Neural cell (in vitro differentiated cells): ENCODE measurements around the gene ZNF429. TPM values are rescaled to one million over a fixed set of nuclear protein-coding genes. Genes with fewer than 3 reads are reported as not detected.

ENCODE experiments used
- H2AFZ ChIP-seq: fragments of 200-600, 300-800 bp; sonication (generic), shearing (Covaris generic); 2 replicates; pipeline ENCODE4 v1.6.0; 2014; ENCODE audit warnings: low read depth, mild to moderate bottlenecking, antibody characterized with exemption, low read length, moderate library complexity
- H3F3A ChIP-seq: fragments of 200-600 bp; shearing (Covaris generic); 2 replicates; pipeline ENCODE4 v1.6.1; 2016; ENCODE audit warnings: mild to moderate bottlenecking, moderate library complexity, mixed read lengths, antibody characterized with exemption, low read length; ENCODE audit not compliant: insufficient read depth, poor library complexity, severe bottlenecking
- H3K27ac ChIP-seq: fragments of 200-600, 300-800 bp; sonication (generic), shearing (Covaris generic); 2 replicates; pipeline ENCODE4 v1.5.1; 2014; ENCODE audit warnings: mild to moderate bottlenecking, low read length, moderate library complexity
- H3K27me3 ChIP-seq: fragments of 300-800, 200-600 bp; sonication (generic), shearing (Covaris generic); 2 replicates; pipeline ENCODE4 v1.6.0; 2014; ENCODE audit warnings: mild to moderate bottlenecking, low read depth, low read length, moderate library complexity; ENCODE audit not compliant: insufficient read depth
- H3K36me3 ChIP-seq: fragments of 300-800, 200-600 bp; sonication (generic), shearing (Covaris generic); 2 replicates; pipeline ENCODE4 v1.5.1; 2014; ENCODE audit warnings: mild to moderate bottlenecking, antibody characterized with exemption, low read length, moderate library complexity; ENCODE audit not compliant: insufficient read depth
- H3K4me2 ChIP-seq: fragments of 300-800, 200-600 bp; sonication (generic), shearing (Covaris generic); 2 replicates; pipeline ENCODE4 v1.6.0; 2014; ENCODE audit warnings: mild to moderate bottlenecking, low read length
- H3K4me3 ChIP-seq: fragments of 300-800, 200-600 bp; sonication (generic), shearing (Covaris generic); 2 replicates; pipeline ENCODE4 v1.5.1; 2014; ENCODE audit warnings: mild to moderate bottlenecking, low read length, moderate library complexity
- H3K79me2 ChIP-seq: fragments of 200-600 bp; shearing (Covaris generic); replicated peaks from 2 replicates; pipeline ENCODE4 v1.6.0; 2014; ENCODE audit warnings: mild to moderate bottlenecking, low read length, moderate library complexity; ENCODE audit not compliant: insufficient read depth
- H3K9ac ChIP-seq: fragments of 300-800, 200-600 bp; sonication (generic), shearing (Covaris generic); 2 replicates; pipeline ENCODE4 v1.6.1; 2016; ENCODE audit warnings: mild to moderate bottlenecking, low read length, mixed read lengths
- H3K9me2 ChIP-seq: fragments of 200-600 bp; shearing (Covaris generic); 2 replicates; pipeline ENCODE4 v1.6.1; 2016; ENCODE audit warnings: mild to moderate bottlenecking, low read length, mixed read lengths; ENCODE audit not compliant: insufficient read depth
- H3K9me3 ChIP-seq: fragments of 200-600, 300-800 bp; sonication (generic), shearing (Covaris generic); 2 replicates; pipeline ENCODE4 v1.6.1; 2016; ENCODE audit warnings: mild to moderate bottlenecking, mixed run types, low read length, moderate library complexity, mixed read lengths
- H4K20me1 ChIP-seq: fragments of 200-600 bp; shearing (Covaris generic); 2 replicates; pipeline ENCODE4 v1.6.1; 2016; ENCODE audit warnings: mild to moderate bottlenecking, mixed run types; ENCODE audit not compliant: insufficient read depth
- CTCF ChIP-seq: fragments of 450-650 bp; IDR thresholded peaks from 2 replicates; pipeline ENCODE4 v1.5.1; 2014; ENCODE audit warnings: antibody characterized with exemption, mild to moderate bottlenecking, moderate library complexity; ENCODE audit not compliant: poor library complexity, severe bottlenecking
- EP300 ChIP-seq: fragments of 450-650 bp; conservative IDR thresholded peaks from 2 replicates; pipeline ENCODE4 v1.6.1; 2014; ENCODE audit warnings: antibody characterized with exemption, mild to moderate bottlenecking, moderate library complexity; ENCODE audit not compliant: poor library complexity, severe bottlenecking
- EZH2 ChIP-seq: fragments of 200-600, 300-800 bp; shearing (Covaris generic), sonication (generic); IDR thresholded peaks from 2 replicates; pipeline ENCODE4 v1.6.1; 2014; ENCODE audit warnings: antibody characterized with exemption, low read length, borderline replicate concordance, mild to moderate bottlenecking; ENCODE audit not compliant: insufficient read depth, poor library complexity, severe bottlenecking
- MXI1 ChIP-seq: fragments of 450-650 bp; conservative IDR thresholded peaks from 2 replicates; pipeline ENCODE4 v1.6.1; 2014; ENCODE audit warnings: antibody characterized with exemption, mild to moderate bottlenecking; ENCODE audit not compliant: poor library complexity, severe bottlenecking
- POLR2AphosphoS5 ChIP-seq: IDR thresholded peaks from 2 replicates; pipeline ENCODE4 v1.6.1; 2012
- RAD21 ChIP-seq: fragments of 450-650 bp; conservative IDR thresholded peaks from 2 replicates; pipeline ENCODE4 v1.6.1; 2014; ENCODE audit warnings: antibody characterized with exemption, mild to moderate bottlenecking, moderate library complexity
- REST ChIP-seq: IDR thresholded peaks from 2 replicates; pipeline ENCODE4 v1.6.1; 2012; ENCODE audit warnings: borderline replicate concordance
- SMC3 ChIP-seq: fragments of 450-650 bp; conservative IDR thresholded peaks from 2 replicates; pipeline ENCODE4 v1.6.1; 2014; ENCODE audit warnings: antibody characterized with exemption, mild to moderate bottlenecking, moderate library complexity; ENCODE audit not compliant: poor library complexity
- TAF1 ChIP-seq: IDR thresholded peaks from 2 replicates; pipeline ENCODE4 v1.6.1; 2012; ENCODE audit warnings: low read depth
- polyA plus RNA-seq: library from polyadenylated mRNA; depleted of rRNA; stranded (reverse); fragments of >200 nt; gene quantifications from 2 replicates; pipeline ENCODE4 v1.2.3, GENCODE V29; 2014

Gene ZNF429
- polyA plus RNA-seq, 1 donor from 2014 or later: 54.1 TPM

DNA sequence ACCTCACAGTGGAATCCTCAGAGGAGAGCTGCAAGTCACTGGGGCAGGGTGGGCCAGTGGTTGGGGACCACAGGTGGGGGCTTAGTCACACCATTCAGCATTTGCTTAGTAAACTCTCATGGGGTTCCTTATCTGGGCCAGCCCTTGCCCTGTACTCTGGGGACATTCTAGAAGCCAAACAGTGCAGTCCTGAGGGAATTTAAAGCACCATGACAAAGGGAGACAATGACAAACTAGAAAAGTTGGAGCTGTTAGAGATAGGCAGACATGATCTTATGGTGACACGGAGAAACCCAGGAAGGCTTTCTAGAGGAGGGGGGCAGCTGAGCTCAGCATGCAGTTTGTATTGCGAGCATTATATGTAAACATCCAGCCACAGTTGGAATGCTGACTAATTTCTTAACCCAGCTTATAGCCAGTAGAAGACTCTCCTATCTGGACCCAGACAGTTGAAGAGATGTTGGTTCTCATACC is 87.6 kb downstream of the ZNF429 start:
- no peaks in the 10 kb centered on the region for H3K9me2 ChIP-seq
- no peaks in the 10 kb centered on the region for H3K36me3 ChIP-seq
- H2AFZ ChIP-seq: no peak overlapping the region
- H3K9me3 ChIP-seq: no peaks in the 10 kb centered on the region
- H3K4me3 ChIP-seq: no peak overlapping the region
- no peaks in the 10 kb centered on the region for H4K20me1 ChIP-seq
- H3F3A ChIP-seq: no peaks in the 10 kb centered on the region
- H3K4me2 ChIP-seq: no peak overlapping the region
- H3K79me2 ChIP-seq: no peaks in the 10 kb centered on the region
- H3K27me3 ChIP-seq: no peaks in the 10 kb centered on the region
- no peak overlapping the region for H3K9ac ChIP-seq
- H3K27ac ChIP-seq: no peak overlapping the region
- TF ChIP-seq MXI1 (no peak), RAD21 (no peak), EZH2 (no peak), CTCF (no peak)

DNA sequence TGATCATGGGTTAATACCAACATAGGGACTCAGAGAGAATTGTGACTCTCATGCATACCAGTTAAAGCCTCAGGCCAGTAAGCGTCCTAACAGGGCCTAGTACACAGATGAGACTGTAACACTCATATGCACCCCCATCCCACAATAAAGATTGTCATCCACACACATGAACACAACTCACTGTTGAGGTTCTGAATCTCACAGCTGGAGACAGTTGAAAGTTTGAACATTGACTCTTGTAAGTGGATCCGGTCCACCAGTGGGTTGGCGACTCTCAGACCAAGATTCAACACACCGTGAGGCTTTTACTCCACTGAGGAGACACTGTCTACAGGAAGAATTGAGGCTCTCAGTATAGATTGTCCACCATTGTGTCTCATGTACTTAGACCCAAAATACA is 88.1 kb downstream of the ZNF429 start:
- H3K4me2 ChIP-seq: no peak overlapping the region
- H3K27me3 ChIP-seq: no peaks in the 10 kb centered on the region
- TF ChIP-seq SMC3 (no peak), TAF1 (no peak), EZH2 (no peak), POLR2AphosphoS5 (no peak), MXI1 (no peak), EP300 (no peak), REST (no peak)
- H3K79me2 ChIP-seq: no peaks in the 10 kb centered on the region
- no peak overlapping the region for H3K9ac ChIP-seq
- no peak overlapping the region for H3K27ac ChIP-seq
- no peaks in the 10 kb centered on the region for H3K9me2 ChIP-seq
- no peaks in the 10 kb centered on the region for H3K9me3 ChIP-seq
- H3K36me3 ChIP-seq: no peaks in the 10 kb centered on the region
- H3F3A ChIP-seq: no peaks in the 10 kb centered on the region
- H2AFZ ChIP-seq: no peak overlapping the region
- H4K20me1 ChIP-seq: no peaks in the 10 kb centered on the region
- no peak overlapping the region for H3K4me3 ChIP-seq
